WTC11 (cell line): Measurements from ENCODE around the gene ACTN1. TPM values are rescaled to one million over a fixed set of nuclear protein-coding genes. Genes with fewer than 3 reads are reported as not detected.

Source experiments
- ATAC-seq: fragments of 200-7000 bp; cut with Tn5 transposase; 2 replicates; pipeline ENCODE4 v1.10.0; 2021; ENCODE audit warnings: mild to moderate bottlenecking, moderate library complexity
- CTCF ChIA-PET: fragments of 300-600 bp; sonication (Branson Sonifier 250); formaldehyde crosslinking; loops from one replicate; lab custom pipeline; 2021; ENCODE audit warnings: antibody characterized with exemption; lab: Charles Lee
- POLR2A ChIA-PET: fragments of 350-600 bp; sonication (Branson Sonifier 250); formaldehyde crosslinking; loops from one replicate; lab custom pipeline; 2021; ENCODE audit warnings: antibody characterized with exemption; lab: Charles Lee
- DNase-seq: peaks from one replicate; pipeline ENCODE4 v3.0.0; 2021; ENCODE audit warnings: low spot score
- H3K27ac Mint-ChIP-seq: 2 replicates; pipeline ENCODE4 v1.8.0; 2021; ENCODE audit warnings: mixed read lengths
- H3K27me3 Mint-ChIP-seq: 2 replicates; pipeline ENCODE4 v1.8.0; 2021; ENCODE audit warnings: low read depth, mild to moderate bottlenecking, moderate library complexity, mixed read lengths
- H3K36me3 Mint-ChIP-seq: 2 replicates; pipeline ENCODE4 v1.8.0; 2021; ENCODE audit warnings: mixed read lengths
- H3K4me1 Mint-ChIP-seq: 2 replicates; pipeline ENCODE4 v1.8.0; 2022; ENCODE audit warnings: mixed read lengths
- H3K4me3 Mint-ChIP-seq: 2 replicates; pipeline ENCODE4 v1.8.0; 2021; ENCODE audit warnings: mild to moderate bottlenecking, moderate library complexity, mixed read lengths
- H3K9me3 Mint-ChIP-seq: 2 replicates; pipeline ENCODE4 v1.8.0; 2021; ENCODE audit warnings: mixed read lengths
- ATF1 ChIP-seq: sonication (generic); formaldehyde crosslinking; IDR thresholded peaks from 2 replicates; pipeline ENCODE4 v1.8.1; 2023; ENCODE audit warnings: mild to moderate bottlenecking, moderate library complexity, missing genetic modification reagents
- ATF3 ChIP-seq: sonication (generic); formaldehyde crosslinking; conservative IDR thresholded peaks from 2 replicates; pipeline ENCODE4 v1.8.1; 2022; ENCODE audit warnings: mild to moderate bottlenecking, missing genetic modification reagents
- E2F1 ChIP-seq: sonication (generic); formaldehyde crosslinking; IDR thresholded peaks from 2 replicates; pipeline ENCODE4 v1.8.0; 2022; ENCODE audit warnings: mild to moderate bottlenecking, missing genetic modification reagents
- ERG ChIP-seq: fragments of 250-450 bp; sonication (Bioruptor Pico); IDR thresholded peaks from 2 replicates; pipeline ENCODE4 v1.8.0; 2021; ENCODE audit warnings: mild to moderate bottlenecking
- GABPB1 ChIP-seq: sonication (generic); formaldehyde crosslinking; IDR thresholded peaks from 2 replicates; pipeline ENCODE4 v1.8.1; 2023; ENCODE audit warnings: mild to moderate bottlenecking, missing genetic modification reagents
- IRF1 ChIP-seq: sonication (generic); formaldehyde crosslinking; IDR thresholded peaks from 2 replicates; pipeline ENCODE4 v1.8.0; 2023; ENCODE audit warnings: missing genetic modification reagents
- MAX ChIP-seq: sonication (generic); formaldehyde crosslinking; IDR thresholded peaks from 2 replicates; pipeline ENCODE4 v1.8.0; 2022; ENCODE audit warnings: mild to moderate bottlenecking, missing genetic modification reagents
- MYBL2 ChIP-seq: sonication (generic); formaldehyde crosslinking; IDR thresholded peaks from 2 replicates; pipeline ENCODE4 v1.8.1; 2023; ENCODE audit warnings: mild to moderate bottlenecking, moderate library complexity, missing genetic modification reagents
- NR2C2 ChIP-seq: sonication (generic); formaldehyde crosslinking; IDR thresholded peaks from 2 replicates; pipeline ENCODE4 v1.8.0; 2022; ENCODE audit warnings: mild to moderate bottlenecking, missing genetic modification reagents
- SOX15 ChIP-seq: fragments of 250-450 bp; sonication (Bioruptor Pico); IDR thresholded peaks from 2 replicates; pipeline ENCODE4 v1.9.0; 2021; ENCODE audit warnings: mild to moderate bottlenecking
- TEAD4 ChIP-seq: sonication (generic); formaldehyde crosslinking; IDR thresholded peaks from 2 replicates; pipeline ENCODE4 v1.8.0; 2022; ENCODE audit warnings: mild to moderate bottlenecking, missing genetic modification reagents
- ZBTB21 ChIP-seq: sonication (generic); formaldehyde crosslinking; IDR thresholded peaks from 2 replicates; pipeline ENCODE4 v1.8.1; 2023; ENCODE audit warnings: mild to moderate bottlenecking, missing genetic modification reagents, borderline replicate concordance
- total RNA-seq: library from RNA; stranded (reverse); gene quantifications from 3 replicates; pipeline ENCODE4 v1.2.3, GENCODE V29; 2021
- TF ChIP-seq, protein P1 (sequence below): sonication (generic); formaldehyde crosslinking; IDR thresholded peaks from 2 replicates; pipeline ENCODE4 v1.8.0; 2023; ENCODE audit warnings: missing genetic modification reagents, mild to moderate bottlenecking, borderline replicate concordance
- TF ChIP-seq, protein P2 (sequence below): sonication (generic); formaldehyde crosslinking; IDR thresholded peaks from 2 replicates; pipeline ENCODE4 v1.8.0; 2023; ENCODE audit warnings: mild to moderate bottlenecking, missing genetic modification reagents

ACTN1 gene
- total RNA-seq, 1 experiment from 2014 or later = 196 TPM

- TF ChIP-seq, protein P1, sequence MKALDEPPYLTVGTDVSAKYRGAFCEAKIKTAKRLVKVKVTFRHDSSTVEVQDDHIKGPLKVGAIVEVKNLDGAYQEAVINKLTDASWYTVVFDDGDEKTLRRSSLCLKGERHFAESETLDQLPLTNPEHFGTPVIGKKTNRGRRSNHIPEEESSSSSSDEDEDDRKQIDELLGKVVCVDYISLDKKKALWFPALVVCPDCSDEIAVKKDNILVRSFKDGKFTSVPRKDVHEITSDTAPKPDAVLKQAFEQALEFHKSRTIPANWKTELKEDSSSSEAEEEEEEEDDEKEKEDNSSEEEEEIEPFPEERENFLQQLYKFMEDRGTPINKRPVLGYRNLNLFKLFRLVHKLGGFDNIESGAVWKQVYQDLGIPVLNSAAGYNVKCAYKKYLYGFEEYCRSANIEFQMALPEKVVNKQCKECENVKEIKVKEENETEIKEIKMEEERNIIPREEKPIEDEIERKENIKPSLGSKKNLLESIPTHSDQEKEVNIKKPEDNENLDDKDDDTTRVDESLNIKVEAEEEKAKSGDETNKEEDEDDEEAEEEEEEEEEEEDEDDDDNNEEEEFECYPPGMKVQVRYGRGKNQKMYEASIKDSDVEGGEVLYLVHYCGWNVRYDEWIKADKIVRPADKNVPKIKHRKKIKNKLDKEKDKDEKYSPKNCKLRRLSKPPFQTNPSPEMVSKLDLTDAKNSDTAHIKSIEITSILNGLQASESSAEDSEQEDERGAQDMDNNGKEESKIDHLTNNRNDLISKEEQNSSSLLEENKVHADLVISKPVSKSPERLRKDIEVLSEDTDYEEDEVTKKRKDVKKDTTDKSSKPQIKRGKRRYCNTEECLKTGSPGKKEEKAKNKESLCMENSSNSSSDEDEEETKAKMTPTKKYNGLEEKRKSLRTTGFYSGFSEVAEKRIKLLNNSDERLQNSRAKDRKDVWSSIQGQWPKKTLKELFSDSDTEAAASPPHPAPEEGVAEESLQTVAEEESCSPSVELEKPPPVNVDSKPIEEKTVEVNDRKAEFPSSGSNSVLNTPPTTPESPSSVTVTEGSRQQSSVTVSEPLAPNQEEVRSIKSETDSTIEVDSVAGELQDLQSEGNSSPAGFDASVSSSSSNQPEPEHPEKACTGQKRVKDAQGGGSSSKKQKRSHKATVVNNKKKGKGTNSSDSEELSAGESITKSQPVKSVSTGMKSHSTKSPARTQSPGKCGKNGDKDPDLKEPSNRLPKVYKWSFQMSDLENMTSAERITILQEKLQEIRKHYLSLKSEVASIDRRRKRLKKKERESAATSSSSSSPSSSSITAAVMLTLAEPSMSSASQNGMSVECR (CRISPR knock-in tag) = no peak
- TF ChIP-seq SOX15 = no peak
- TF ChIP-seq ATF3 (CRISPR knock-in tag) = no peak
- no peak for TF ChIP-seq MYBL2 (CRISPR knock-in tag)
Observed at GRCh38 chr14:68857516-68858070, 121.5 kb downstream of the ACTN1 start (continued).

GRCh38 chr14:68856572-68856971 is 122.5 kb downstream of the ACTN1 start:
- H3K27ac Mint-ChIP-seq = no peak overlapping the region
- ChIA-PET CTCF (no interaction called here), POLR2A (no interaction called here)
- no peaks in the 10 kb centered on the region for H3K4me1 Mint-ChIP-seq
- TF ChIP-seq MAX (CRISPR knock-in tag) (no peak), ERG (CRISPR knock-in tag) (no peak)
- H3K4me3 Mint-ChIP-seq = no peak overlapping the region
- no peak for DNase-seq
- H3K36me3 Mint-ChIP-seq = peaks cover 3% of the 10 kb centered on the region; the same call in 1 of the 2 replicates
- H3K27me3 Mint-ChIP-seq = no peaks in the 10 kb centered on the region
- no peak for ATAC-seq
- H3K9me3 Mint-ChIP-seq = peaks cover 5% of the 10 kb centered on the region

GRCh38 chr14:68854421-68854820 is 124.7 kb downstream of the ACTN1 start:
- Mint-ChIP-seq H3K4me1 (no peaks in the 10 kb centered on the region), H3K27me3 (no peaks in the 10 kb centered on the region), H3K4me3 (no peak overlapping the region), H3K27ac (no peak overlapping the region), H3K36me3 (peaks cover 3% of the 10 kb centered on the region; the same call in 1 of the 2 replicates)
- ChIA-PET POLR2A (no interaction called here), CTCF (interaction anchor here (1.7 kb wide), 1 partner anchor 247 kb away, joined by 4 read pairs; no protein-coding TSS in a partner anchor)
- ATAC-seq = no peak
- no peak for TF ChIP-seq NR2C2
- TF ChIP-seq ATF1 (CRISPR knock-in tag) = no peak
- TF ChIP-seq E2F1 (CRISPR knock-in tag) = no peak
- no peak for TF ChIP-seq IRF1 (CRISPR knock-in tag)
- no peak for TF ChIP-seq TEAD4 (CRISPR knock-in tag)
- TF ChIP-seq, protein P2, sequence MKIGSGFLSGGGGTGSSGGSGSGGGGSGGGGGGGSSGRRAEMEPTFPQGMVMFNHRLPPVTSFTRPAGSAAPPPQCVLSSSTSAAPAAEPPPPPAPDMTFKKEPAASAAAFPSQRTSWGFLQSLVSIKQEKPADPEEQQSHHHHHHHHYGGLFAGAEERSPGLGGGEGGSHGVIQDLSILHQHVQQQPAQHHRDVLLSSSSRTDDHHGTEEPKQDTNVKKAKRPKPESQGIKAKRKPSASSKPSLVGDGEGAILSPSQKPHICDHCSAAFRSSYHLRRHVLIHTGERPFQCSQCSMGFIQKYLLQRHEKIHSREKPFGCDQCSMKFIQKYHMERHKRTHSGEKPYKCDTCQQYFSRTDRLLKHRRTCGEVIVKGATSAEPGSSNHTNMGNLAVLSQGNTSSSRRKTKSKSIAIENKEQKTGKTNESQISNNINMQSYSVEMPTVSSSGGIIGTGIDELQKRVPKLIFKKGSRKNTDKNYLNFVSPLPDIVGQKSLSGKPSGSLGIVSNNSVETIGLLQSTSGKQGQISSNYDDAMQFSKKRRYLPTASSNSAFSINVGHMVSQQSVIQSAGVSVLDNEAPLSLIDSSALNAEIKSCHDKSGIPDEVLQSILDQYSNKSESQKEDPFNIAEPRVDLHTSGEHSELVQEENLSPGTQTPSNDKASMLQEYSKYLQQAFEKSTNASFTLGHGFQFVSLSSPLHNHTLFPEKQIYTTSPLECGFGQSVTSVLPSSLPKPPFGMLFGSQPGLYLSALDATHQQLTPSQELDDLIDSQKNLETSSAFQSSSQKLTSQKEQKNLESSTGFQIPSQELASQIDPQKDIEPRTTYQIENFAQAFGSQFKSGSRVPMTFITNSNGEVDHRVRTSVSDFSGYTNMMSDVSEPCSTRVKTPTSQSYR = no peak
- TF ChIP-seq ZBTB21 = no peak
- TF ChIP-seq MYBL2 (CRISPR knock-in tag) = no peak
- no peak for TF ChIP-seq GABPB1 (CRISPR knock-in tag)
- TF ChIP-seq, all 79 proteins: peak for 0
- peaks cover 5% of the 10 kb centered on the region for H3K9me3 Mint-ChIP-seq
- DNase-seq = no peak
